ENCODE data around the gene PDYN. TPM values are rescaled to one million over a fixed set of nuclear protein-coding genes. Genes with fewer than 3 reads are reported as not detected.

The PDYN gene
- total RNA-seq, 1 donor from 2014 or later = 0.19 TPM

GRCh38 chr20:1933465-1933870 lies 60.4 kb downstream of the PDYN start:
- Mint-ChIP-seq H3K27me3 (peaks cover 16% of the 10 kb centered on the region), H3K9me3 (no peaks in the 10 kb centered on the region), H3K27ac (no peak overlapping the region), H3K4me1 (ENCODE audit: unreplicated experiment) (peaks cover 3% of the 10 kb centered on the region), H3K36me3 (no peaks in the 10 kb centered on the region), H3K4me3 (no peak overlapping the region)
- TF ChIP-seq CTCF (conservative IDR thresholded peaks at IDR 0.05) = no peak
- DNase-seq (ENCODE audit: extremely low spot score, unreplicated experiment) = no peak

GRCh38 chr20:1932971-1933370 lies 60.9 kb downstream of the PDYN start:
- no peak for TF ChIP-seq CTCF (conservative IDR thresholded peaks at IDR 0.05)
- no peak for DNase-seq (ENCODE audit: extremely low spot score, unreplicated experiment)
- H3K27ac Mint-ChIP-seq = no peak overlapping the region
- H3K9me3 Mint-ChIP-seq = no peaks in the 10 kb centered on the region
- H3K27me3 Mint-ChIP-seq = peaks cover 16% of the 10 kb centered on the region
- no peaks in the 10 kb centered on the region for H3K36me3 Mint-ChIP-seq
- no peak overlapping the region for H3K4me3 Mint-ChIP-seq
- peaks cover 3% of the 10 kb centered on the region for H3K4me1 Mint-ChIP-seq (ENCODE audit: unreplicated experiment)

- no peak overlapping the region for H3K27ac Mint-ChIP-seq
- TF ChIP-seq CTCF (conservative IDR thresholded peaks at IDR 0.05) = no peak
- H3K27me3 Mint-ChIP-seq = peaks cover 16% of the 10 kb centered on the region
- H3K4me1 Mint-ChIP-seq (ENCODE audit: unreplicated experiment) = peaks cover 3% of the 10 kb centered on the region
- H3K9me3 Mint-ChIP-seq = no peaks in the 10 kb centered on the region
- no peak overlapping the region for H3K4me3 Mint-ChIP-seq
- no peak for DNase-seq (ENCODE audit: extremely low spot score, unreplicated experiment)
- no peaks in the 10 kb centered on the region for H3K36me3 Mint-ChIP-seq
These were observed 62.0 kb downstream of the PDYN start for GRCh38 chr20:1931830-1932229.

GRCh38 chr20:1930165-1930564 lies 63.7 kb downstream of the PDYN start:
- Mint-ChIP-seq H3K36me3 (no peaks in the 10 kb centered on the region), H3K27ac (no peak overlapping the region), H3K4me3 (no peak overlapping the region), H3K9me3 (no peaks in the 10 kb centered on the region), H3K4me1 (ENCODE audit: unreplicated experiment) (no peaks in the 10 kb centered on the region), H3K27me3 (peaks cover 16% of the 10 kb centered on the region)
- TF ChIP-seq CTCF (conservative IDR thresholded peaks at IDR 0.05) = no peak
- DNase-seq (ENCODE audit: extremely low spot score, unreplicated experiment) = no peak

GRCh38 chr20:1929460-1929859 lies 64.4 kb downstream of the PDYN start:
- Mint-ChIP-seq H3K27me3 (peaks cover 16% of the 10 kb centered on the region), H3K27ac (no peak overlapping the region)
- TF ChIP-seq CTCF (conservative IDR thresholded peaks at IDR 0.05) = no peak

GRCh38 chr20:1928782-1929181 lies 65.1 kb downstream of the PDYN start:
- Mint-ChIP-seq H3K27me3 (peaks cover 10% of the 10 kb centered on the region), H3K4me1 (ENCODE audit: unreplicated experiment) (no peaks in the 10 kb centered on the region), H3K4me3 (no peak overlapping the region), H3K36me3 (no peaks in the 10 kb centered on the region), H3K27ac (no peak overlapping the region), H3K9me3 (no peaks in the 10 kb centered on the region)
- no peak for TF ChIP-seq CTCF (conservative IDR thresholded peaks at IDR 0.05)
- DNase-seq (ENCODE audit: extremely low spot score, unreplicated experiment) = no peak

More at GRCh38 chr20:1929460-1929859, 64.4 kb downstream of the PDYN start:
- Mint-ChIP-seq H3K4me3 (no peak overlapping the region), H3K9me3 (no peaks in the 10 kb centered on the region), H3K36me3 (no peaks in the 10 kb centered on the region), H3K4me1 (ENCODE audit: unreplicated experiment) (no peaks in the 10 kb centered on the region)
- DNase-seq (ENCODE audit: extremely low spot score, unreplicated experiment) = no peak
